ENCODE measurements around the gene ASB10. TPM values are rescaled to one million over a fixed set of nuclear protein-coding genes. Genes with fewer than 3 reads are reported as not detected.

Gene ASB10
- total and polyA plus RNA-seq, 2 of the 8 experiments (the other 6 are each of a cell fraction or from before 2014, with no cell fraction given): not detected

GRCh38 chr7:151134743-151135524 lies 52.1 kb downstream of the ASB10 start (continued):
- TF ChIP-seq, protein P1, sequence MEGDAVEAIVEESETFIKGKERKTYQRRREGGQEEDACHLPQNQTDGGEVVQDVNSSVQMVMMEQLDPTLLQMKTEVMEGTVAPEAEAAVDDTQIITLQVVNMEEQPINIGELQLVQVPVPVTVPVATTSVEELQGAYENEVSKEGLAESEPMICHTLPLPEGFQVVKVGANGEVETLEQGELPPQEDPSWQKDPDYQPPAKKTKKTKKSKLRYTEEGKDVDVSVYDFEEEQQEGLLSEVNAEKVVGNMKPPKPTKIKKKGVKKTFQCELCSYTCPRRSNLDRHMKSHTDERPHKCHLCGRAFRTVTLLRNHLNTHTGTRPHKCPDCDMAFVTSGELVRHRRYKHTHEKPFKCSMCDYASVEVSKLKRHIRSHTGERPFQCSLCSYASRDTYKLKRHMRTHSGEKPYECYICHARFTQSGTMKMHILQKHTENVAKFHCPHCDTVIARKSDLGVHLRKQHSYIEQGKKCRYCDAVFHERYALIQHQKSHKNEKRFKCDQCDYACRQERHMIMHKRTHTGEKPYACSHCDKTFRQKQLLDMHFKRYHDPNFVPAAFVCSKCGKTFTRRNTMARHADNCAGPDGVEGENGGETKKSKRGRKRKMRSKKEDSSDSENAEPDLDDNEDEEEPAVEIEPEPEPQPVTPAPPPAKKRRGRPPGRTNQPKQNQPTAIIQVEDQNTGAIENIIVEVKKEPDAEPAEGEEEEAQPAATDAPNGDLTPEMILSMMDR (IDR thresholded peaks at IDR 0.05; ENCODE audit: control extremely low read depth in 1 of 3, insufficient read depth in 1 of 3, low read depth in 1 of 3, low read length in 3 of 3): no peak
- TF ChIP-seq SIX5 (IDR thresholded peaks at IDR 0.05; ENCODE audit: low read depth, low read length) (no peak), EP300 (IDR thresholded peaks at IDR 0.05; ENCODE audit: borderline replicate concordance in 1 of 2, low read depth in 2 of 2, low read length in 2 of 2) (no peak), YY1 (IDR thresholded peaks at IDR 0.05; ENCODE audit: low read depth, low read length) (no peak), SP2 (IDR thresholded peaks at IDR 0.05; ENCODE audit: low read length) (no peak), HDAC6 (IDR thresholded peaks at IDR 0.05; ENCODE audit: low read depth, low read length) (no peak), SIN3A (conservative IDR thresholded peaks at IDR 0.05 in 1 of 2, IDR thresholded peaks at IDR 0.05 in 1 of 2; ENCODE audit: low read depth in 1 of 2, low read length in 2 of 2) (no peak), ASH2L (IDR thresholded peaks at IDR 0.05; ENCODE audit: low read length) (no peak)
- TF ChIP-seq, protein P2, sequence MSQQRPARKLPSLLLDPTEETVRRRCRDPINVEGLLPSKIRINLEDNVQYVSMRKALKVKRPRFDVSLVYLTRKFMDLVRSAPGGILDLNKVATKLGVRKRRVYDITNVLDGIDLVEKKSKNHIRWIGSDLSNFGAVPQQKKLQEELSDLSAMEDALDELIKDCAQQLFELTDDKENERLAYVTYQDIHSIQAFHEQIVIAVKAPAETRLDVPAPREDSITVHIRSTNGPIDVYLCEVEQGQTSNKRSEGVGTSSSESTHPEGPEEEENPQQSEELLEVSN (IDR thresholded peaks at IDR 0.05): no peak
